OCI-LY7 (cell line): ENCODE results near the gene CFAP99. TPM values are rescaled to one million over a fixed set of nuclear protein-coding genes. Genes with fewer than 3 reads are reported as not detected.
"Not testable (repeated sequence)": the region's sequence is repeated elsewhere in the genome, so short reads cannot be mapped to it uniquely, and the experiment has no call there.

Source experiments
- BruUV-seq: library from RNA; stranded (reverse); fragments of 400-500 nt; replicated peaks from 2 replicates; lab custom pipeline; 2021; lab: Mats Ljungman, UMichigan
- CTCF ChIA-PET: fragments of 300-600 bp; sonication (Branson Sonifier 250); formaldehyde crosslinking; loops from one replicate; lab custom pipeline; 2022; ENCODE audit warnings: antibody characterized with exemption; ENCODE audit not compliant: unreplicated experiment; lab: Charles Lee
- POLR2A ChIA-PET: fragments of 300-600 bp; sonication (Branson Sonifier 250); formaldehyde crosslinking; loops from one replicate; lab custom pipeline; 2022; ENCODE audit warnings: antibody characterized with exemption; lab: Charles Lee
- DNase-seq: peaks from one replicate; pipeline ENCODE4 v3.0.0-alpha.2; 2015; ENCODE audit warnings: low spot score
- H2AFZ ChIP-seq: fragments of 200-600 bp; sonication (generic), shearing (Covaris generic); 2 replicates; pipeline ENCODE4 v1.6.1; 2014; ENCODE audit warnings: mild to moderate bottlenecking, antibody characterized with exemption, low read length, moderate library complexity
- H3K27ac ChIP-seq: fragments of 200-600 bp; sonication (generic); 2 replicates; pipeline ENCODE4 v1.5.1; 2014; ENCODE audit warnings: mixed run types, low read depth, mild to moderate bottlenecking, moderate library complexity, low read length, inconsistent platforms; ENCODE audit not compliant: poor library complexity, severe bottlenecking
- H3K36me3 ChIP-seq: fragments of 200-600 bp; sonication (generic); 2 replicates; pipeline ENCODE4 v1.6.1; 2014; ENCODE audit warnings: mild to moderate bottlenecking, antibody characterized with exemption, low read length, moderate library complexity, mixed read lengths; ENCODE audit not compliant: insufficient read depth
- H3K4me1 ChIP-seq: fragments of 200-600 bp; sonication (generic); 2 replicates; pipeline ENCODE4 v1.5.1; 2014; ENCODE audit warnings: mild to moderate bottlenecking, low read length; ENCODE audit not compliant: insufficient read depth, poor library complexity, severe bottlenecking
- H3K4me2 ChIP-seq: fragments of 200-600 bp; sonication (generic); 2 replicates; pipeline ENCODE4 v1.6.1; 2014; ENCODE audit warnings: mild to moderate bottlenecking, low read length
- H3K4me3 ChIP-seq: fragments of 200-600 bp; sonication (generic); 2 replicates; pipeline ENCODE4 v1.5.1; 2014; ENCODE audit warnings: mild to moderate bottlenecking, low read depth, low read length; ENCODE audit not compliant: poor library complexity, severe bottlenecking
- H3K79me2 ChIP-seq: fragments of 200-600 bp; sonication (generic); 2 replicates; pipeline ENCODE4 v1.6.1; 2016; ENCODE audit warnings: low read depth, mild to moderate bottlenecking, low read length, moderate library complexity, mixed read lengths; ENCODE audit not compliant: insufficient read depth
- H3K9me2 ChIP-seq: fragments of 200-600 bp; sonication (generic); 2 replicates; pipeline ENCODE4 v1.6.1; 2016; ENCODE audit warnings: mild to moderate bottlenecking, low read length, mixed read lengths; ENCODE audit not compliant: insufficient read depth
- H3K9me3 ChIP-seq: fragments of 200-600 bp; sonication (generic); 2 replicates; pipeline ENCODE4 v1.6.1; 2014; ENCODE audit warnings: mild to moderate bottlenecking, mixed run types, low read length, mixed read lengths
- H4K20me1 ChIP-seq: fragments of 200-600 bp; sonication (generic); 2 replicates; pipeline ENCODE4 v1.6.1; 2014; ENCODE audit warnings: mild to moderate bottlenecking, antibody characterized with exemption, low read length, moderate library complexity, mixed read lengths; ENCODE audit not compliant: insufficient read depth
- EZH2phosphoT487 ChIP-seq: fragments of 200-600 bp; sonication (generic); IDR thresholded peaks from 2 replicates; pipeline ENCODE4 v1.6.1; 2018; ENCODE audit warnings: low read depth, borderline replicate concordance, mild to moderate bottlenecking, mixed run types, antibody characterized with exemption, low read length, moderate library complexity, mixed read lengths
- intact Hi-C: fragments of 100-400 bp; cut with micrococcal nuclease; formaldehyde crosslinking; loops from one replicate; pipeline ENCODE4 v1.10.0; 2022; ENCODE audit not compliant: unreplicated experiment
- total RNA-seq, 2 experiments: library from RNA; depleted of rRNA in 1 of 2; stranded (reverse); fragments of >200 nt in 1 of 2; shearing (Covaris generic) in 1 of 2; gene quantifications; 2 replicates each; pipeline ENCODE4 v1.2.3, GENCODE V29; 2014 to 2022
- TF ChIP-seq, protein P1 (sequence below): fragments of 200-600 bp; sonication (generic); conservative IDR thresholded peaks from 2 replicates; pipeline ENCODE4 v1.5.1; 2014; ENCODE audit warnings: mild to moderate bottlenecking, antibody characterized with exemption, low read length, moderate library complexity, mixed read lengths

Gene CFAP99
- total RNA-seq, 2 experiments from 2014 or later: not detected

DNA sequence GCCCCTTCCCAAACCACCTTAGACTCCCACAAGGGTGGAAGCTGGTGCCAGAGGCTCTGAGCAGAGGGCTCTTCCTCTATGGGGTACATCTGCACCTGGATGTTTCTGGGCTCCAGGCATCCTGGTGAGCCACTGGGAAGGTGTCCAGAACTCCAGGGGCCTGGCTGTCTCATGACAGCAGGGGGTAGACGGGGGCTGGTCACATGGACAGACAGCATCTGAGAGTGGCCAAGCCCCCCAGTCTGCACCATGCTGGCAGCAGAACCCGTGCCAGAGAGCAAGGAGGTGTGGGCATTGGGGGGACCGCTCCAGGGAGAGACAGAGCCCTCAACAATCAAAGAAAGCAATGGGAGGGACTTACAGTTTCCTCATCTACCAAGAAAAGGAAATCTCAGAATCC, 39.9 kb upstream of the CFAP99 start:
- H3K9me2 ChIP-seq: no peaks in the 10 kb centered on the region
- no peaks in the 10 kb centered on the region for H3K79me2 ChIP-seq
- H3K4me3 ChIP-seq: no peak overlapping the region
- intact Hi-C loops: no loop called here
- H3K4me2 ChIP-seq: no peak overlapping the region
- H3K9me3 ChIP-seq: no peaks in the 10 kb centered on the region
- DNase-seq: no peak
- POLR2A ChIA-PET: no interaction called here
- H3K27ac ChIP-seq: no peak overlapping the region
- no peak overlapping the region for H2AFZ ChIP-seq
- no peaks in the 10 kb centered on the region for H3K4me1 ChIP-seq
- H3K36me3 ChIP-seq: no peaks in the 10 kb centered on the region
- H4K20me1 ChIP-seq: no peaks in the 10 kb centered on the region
- no TSS peak for BruUV-seq
- TF ChIP-seq, protein P1, sequence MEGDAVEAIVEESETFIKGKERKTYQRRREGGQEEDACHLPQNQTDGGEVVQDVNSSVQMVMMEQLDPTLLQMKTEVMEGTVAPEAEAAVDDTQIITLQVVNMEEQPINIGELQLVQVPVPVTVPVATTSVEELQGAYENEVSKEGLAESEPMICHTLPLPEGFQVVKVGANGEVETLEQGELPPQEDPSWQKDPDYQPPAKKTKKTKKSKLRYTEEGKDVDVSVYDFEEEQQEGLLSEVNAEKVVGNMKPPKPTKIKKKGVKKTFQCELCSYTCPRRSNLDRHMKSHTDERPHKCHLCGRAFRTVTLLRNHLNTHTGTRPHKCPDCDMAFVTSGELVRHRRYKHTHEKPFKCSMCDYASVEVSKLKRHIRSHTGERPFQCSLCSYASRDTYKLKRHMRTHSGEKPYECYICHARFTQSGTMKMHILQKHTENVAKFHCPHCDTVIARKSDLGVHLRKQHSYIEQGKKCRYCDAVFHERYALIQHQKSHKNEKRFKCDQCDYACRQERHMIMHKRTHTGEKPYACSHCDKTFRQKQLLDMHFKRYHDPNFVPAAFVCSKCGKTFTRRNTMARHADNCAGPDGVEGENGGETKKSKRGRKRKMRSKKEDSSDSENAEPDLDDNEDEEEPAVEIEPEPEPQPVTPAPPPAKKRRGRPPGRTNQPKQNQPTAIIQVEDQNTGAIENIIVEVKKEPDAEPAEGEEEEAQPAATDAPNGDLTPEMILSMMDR: no peak
- no peak for TF ChIP-seq EZH2phosphoT487
- CTCF ChIA-PET: no interaction called here

DNA sequence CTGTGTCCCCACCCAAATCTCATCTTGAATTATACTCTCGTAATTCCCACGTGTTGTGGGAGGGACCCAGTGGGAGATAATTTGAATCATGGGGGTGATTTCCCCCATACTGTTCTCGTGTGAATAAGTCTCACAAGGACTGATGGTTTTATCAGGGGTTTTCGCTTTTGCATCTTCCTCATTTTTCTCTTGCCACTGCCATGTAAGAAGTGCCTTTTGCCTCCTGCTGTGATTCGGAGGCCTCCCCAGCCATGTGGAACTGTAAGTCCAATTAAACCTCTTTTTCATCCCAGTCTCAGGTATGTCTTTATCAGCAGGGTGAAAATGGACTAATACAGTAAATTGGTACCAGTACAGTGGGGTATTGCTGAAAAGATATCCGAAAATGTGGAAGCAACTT, 38.2 kb upstream of the CFAP99 start:
- H4K20me1 ChIP-seq, DNase-seq, POLR2A ChIA-PET, intact Hi-C loops, H3K79me2 ChIP-seq, CTCF ChIA-PET, H3K9me3 ChIP-seq, H3K4me3 ChIP-seq, BruUV-seq, H3K4me2 ChIP-seq, H3K36me3 ChIP-seq, H3K4me1 ChIP-seq, H3K27ac ChIP-seq, H2AFZ ChIP-seq, H3K9me2 ChIP-seq: not testable (repeated sequence)

DNA sequence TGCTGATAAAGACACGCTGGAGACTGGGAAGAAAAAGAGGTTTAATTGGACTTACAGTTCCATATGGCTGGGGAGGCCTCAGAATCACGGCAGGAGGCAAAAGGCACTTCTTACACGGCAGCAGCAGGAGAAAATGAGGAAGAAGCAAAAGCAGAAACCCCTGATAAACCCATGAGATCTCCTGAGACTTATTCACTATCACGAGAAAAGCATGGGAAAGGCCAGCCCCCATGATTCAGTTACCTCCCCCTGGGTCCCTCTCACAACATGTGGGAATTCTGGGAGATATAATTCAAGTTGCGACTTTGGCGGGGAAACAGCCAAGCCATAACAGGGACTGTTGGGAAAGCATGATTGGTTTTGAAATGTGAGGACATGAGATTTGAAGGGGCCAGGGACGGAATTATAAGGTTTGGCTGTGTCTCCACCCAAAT, 36.0 kb upstream of the CFAP99 start:
- intact Hi-C loops, H3K9me3 ChIP-seq, DNase-seq, H3K4me1 ChIP-seq, H3K4me3 ChIP-seq, H2AFZ ChIP-seq, H3K27ac ChIP-seq, CTCF ChIA-PET, POLR2A ChIA-PET, H4K20me1 ChIP-seq, H3K36me3 ChIP-seq, BruUV-seq, H3K9me2 ChIP-seq, H3K4me2 ChIP-seq, H3K79me2 ChIP-seq: not testable (repeated sequence)

DNA sequence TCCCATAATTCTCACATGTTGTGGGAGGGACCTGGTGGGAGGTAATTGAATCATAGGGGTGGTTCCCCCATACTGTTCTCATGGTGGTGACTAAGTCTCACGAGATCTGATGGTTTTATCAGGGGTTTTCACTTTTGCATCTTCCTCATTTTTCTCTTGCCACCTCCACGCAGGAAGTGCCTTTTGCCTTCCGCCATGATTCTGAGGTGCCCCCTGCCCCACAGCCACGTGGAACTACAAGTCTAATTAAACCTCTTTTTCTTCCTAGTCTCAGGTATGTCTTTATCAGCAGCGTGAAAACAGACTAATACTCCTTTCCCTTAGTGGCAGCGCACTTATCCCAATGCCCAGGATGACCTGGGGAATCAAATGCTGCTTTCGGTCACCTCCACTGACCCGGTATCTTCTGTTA, 35.5 kb upstream of the CFAP99 start:
- H3K4me2 ChIP-seq, POLR2A ChIA-PET: not testable (repeated sequence)

More for the DNA sequence above, 35.5 kb upstream of the CFAP99 start:
- H2AFZ ChIP-seq, H3K9me3 ChIP-seq, H3K9me2 ChIP-seq, H4K20me1 ChIP-seq, H3K79me2 ChIP-seq, intact Hi-C loops, H3K27ac ChIP-seq, H3K36me3 ChIP-seq, H3K4me3 ChIP-seq, DNase-seq, H3K4me1 ChIP-seq, CTCF ChIA-PET, BruUV-seq: not testable (repeated sequence)
